ENCODE results near the gene ALDH1A2.

GRCh38 chr15:58080398-58080797, 14.9 kb upstream of the ALDH1A2 start:
- no peak for TF ChIP-seq SIN3A (IDR thresholded peaks at IDR 0.05; ENCODE audit: borderline replicate concordance, insufficient read depth, low read length)
- TF ChIP-seq TAF1 (IDR thresholded peaks at IDR 0.05; ENCODE audit: borderline replicate concordance, insufficient read depth, low read length) = no peak
- TF ChIP-seq REST (IDR thresholded peaks at IDR 0.05; ENCODE audit: insufficient read depth in 1 of 2, low read depth in 2 of 2, low read length in 2 of 2) = no peak
- TF ChIP-seq POLR2AphosphoS5 (IDR thresholded peaks at IDR 0.05; ENCODE audit: low read depth, low read length) = no peak

Measured in PFSK-1 (cell line).